Heart right ventricle (tissue), 16 donors: Measurements from ENCODE around the gene EVC2. TPM values are rescaled to one million over a fixed set of nuclear protein-coding genes. Genes with fewer than 3 reads are reported as not detected.

Source experiments
- ATAC-seq, 8 donors: fragments of 200-7000 bp; cut with Tn5 transposase; one replicate each; pipeline ENCODE4 v1.9.1; 2020; ENCODE audit warnings: mild to moderate bottlenecking in 8 of 8, moderate library complexity in 8 of 8, moderate number of reproducible peaks in 1 of 8
- DNase-seq, 2 donors: peaks; one replicate each; pipeline ENCODE4 v3.0.0-alpha.2; 2020
- H3K27ac ChIP-seq, 10 donors: fragments of 200-600 bp; sonication (generic) in 2 of 10; one replicate each; pipeline versions ENCODE4 v1.5.0 to v1.8.0; 2020 to 2022; ENCODE audit warnings: mild to moderate bottlenecking in 3 of 10
- H3K27me3 ChIP-seq, 7 donors: fragments of 200-600 bp; one replicate each; pipeline ENCODE4 v1.8.0; 2021 to 2022; ENCODE audit warnings: mild to moderate bottlenecking in 2 of 7
- H3K36me3 ChIP-seq, 9 donors: fragments of 200-600 bp; sonication (generic) in 1 of 9; one replicate each; pipeline versions ENCODE4 v1.5.0 to v1.8.0; 2020 to 2022; ENCODE audit warnings: mild to moderate bottlenecking in 2 of 9
- H3K4me1 ChIP-seq, 9 donors: fragments of 200-600 bp; sonication (generic) in 1 of 9; one replicate each; pipeline versions ENCODE4 v1.5.0 to v1.8.0; 2020 to 2022; ENCODE audit warnings: mild to moderate bottlenecking in 4 of 9
- H3K4me3 ChIP-seq, 10 donors: fragments of 200-600 bp; sonication (generic) in 2 of 10; one replicate each; pipeline versions ENCODE4 v1.5.0 to v1.8.0; 2020 to 2022; ENCODE audit warnings: mild to moderate bottlenecking in 7 of 10, moderate library complexity in 2 of 10
- H3K9me3 ChIP-seq, 11 donors: fragments of 200-600 bp in 10 of 11; sonication (generic) in 2 of 11; one replicate each; pipeline versions ENCODE4 v1.5.0 to v1.8.0; 2013 to 2022; ENCODE audit warnings: mild to moderate bottlenecking in 2 of 11, control low read depth in 1 of 11, moderate library complexity in 1 of 11
- CTCF ChIP-seq, 9 donors: fragments of 200-600 bp; sonication (generic) in 2 of 9; IDR thresholded peaks; one replicate each; pipeline versions ENCODE4 v1.5.0 to v1.8.0; 2021 to 2022; ENCODE audit warnings: antibody characterized with exemption in 9 of 9, mild to moderate bottlenecking in 5 of 9, moderate library complexity in 1 of 9
- WGBS, 2 donors: extraction: QIAGEN DNeasy Blood & Tissue Kit; methylation state at CpG; one replicate each; pipeline ENCODE4 v1.1.7; 2013; ENCODE audit warnings: inconsistent platforms in 1 of 2; 5-methylcytosine and 5-hydroxymethylcytosine counted together
- intact Hi-C, 10 donors: fragments of 100-400 bp; cut with DNase I; formaldehyde crosslinking; loops; one replicate each; pipeline versions ENCODE4 v1.11.1 to v1.14.2; 2022
- long read RNA-seq, 3 donors: library from polyadenylated mRNA; unstranded; transcript quantifications; one replicate each; pipeline ENCODE4 v2.0.0, GENCODE V29; 2020 to 2021
- polyA plus RNA-seq, 2 donors: library from polyadenylated mRNA; stranded (reverse); fragments of 200-250 nt; gene quantifications; one replicate each; pipeline ENCODE4 v1.2.3, GENCODE V29; 2013
- total RNA-seq, 10 donors: library from RNA; stranded (reverse); fragmentation: NEBNext Ultra II Directional in 3 of 10; extraction: Animal tissue kit (Norgen Biotek cat#: 25700) in 3 of 10; gene quantifications; one replicate each; pipeline versions ENCODE4 v1.2.1 to v1.2.4, GENCODE V29; 2021 to 2023
- donor health status: Arrhythmogenic right ventricular cardiomyopathy.
- donor health status: ischemic (EF 13 %, LVEDD 7.1; RV severe dilation, severe dysfunction).
- donor health status: healthy with polysubstance abuse.
- donor health status: DM: no; HTN: yes; CAD: no.
- donor health status: DM: no; HTN: no; CAD: no.
- donor health status: ischemic (EF 25% LVEDD 6.9; RV normal size, moderate dysfunction).
- donor health status: ischemic (EF 25% LVEDD 5.7; RV mildly dilated, moderate dysfunction).
- donor health status: healthy.
- donor health status: DM: yes; HTN: yes; CAD: no.
- donor health status: Ischemic cardiomyopathy.
- donor health status: ischemic (EF 35%, LVEDD 5.7; RV mildly dilated, moderate dysfunction).
- donor health status: nonischemic (EF 11% LVEDD 7.7; RV severe dilation, severe dysfunction).
- donor health status: DM: yes; HTN: yes; CAD: no.
- donor health status: PGD.
- donor health status: ischemic (EF 29% LVEDD 5.4; RV normal size, mild dysfunction).
- donor health status: nonischemic (EF 23%, LVEDD 6.1; RV moderate dilation, normal function).

EVC2 gene
- total RNA-seq, result 1 to 10 TPM in 2 of 10 donors, under 1 TPM in 8; 0.47 to 1.2 (median 0.90) TPM
- 1 to 10 TPM in 1 of 2 donors, under 1 TPM in 1; 0.87 to 1.5 TPM for polyA plus RNA-seq
- long read RNA-seq, donor 1, full-length matches to known transcripts, result 2 of 2 reads
- long read RNA-seq, donor 1, partial matches to known transcripts, result 0 of 2 reads
- long read RNA-seq, donor 1, other reads (novel, unspliced or antisense), result 0 of 2 reads
- long read RNA-seq, donor 2, full-length matches to known transcripts, result 2 of 5 reads
- long read RNA-seq, donor 2, partial matches to known transcripts, result 0 of 5 reads
- long read RNA-seq, donor 2, other reads (novel, unspliced or antisense), result 3 of 5 reads
- long read RNA-seq, donor 3, result 0 reads

- peak; percentile 72 to 78 for DNase-seq
- WGBS, 2 donors, result 5 to 8% methylated on average over 57 of the region's 57 CpGs
- TF ChIP-seq CTCF (IDR thresholded peaks at IDR 0.05), result no peak
- ATAC-seq, result peak; percentile 67 to 82 (median 76)
- H3K27ac ChIP-seq, result peak within 1 kb of the TSS; percentile 56 to 83 (median 74)
- peak within 1 kb of the TSS; percentile 37 to 77 (median 66) for H3K4me3 ChIP-seq
- no peaks in the 10 kb centered on the region for H3K9me3 ChIP-seq
- H3K4me1 ChIP-seq, result peaks cover 0 to 50% (median 23%) of the 10 kb centered on the region in 9 donors
- H3K36me3 ChIP-seq, result no peaks in the 10 kb centered on the region
- H3K27me3 ChIP-seq, result peaks cover 0 to 54% (median 25%) of the 10 kb centered on the region in 7 donors
- intact Hi-C loops, result no loop called here
Observed at GRCh38 chr4:5708449-5709206, at the start of gene EVC2. Gene EVC2, minus strand, starts transcription at chr4:5708559. Its CDS starts 46 bp downstream, at chr4:5708513.

GRCh38 chr4:5757954-5758353 lies 49.6 kb upstream of the EVC2 start:
- peaks cover 0 to 7% (median 0%) of the 10 kb centered on the region in 9 donors for H3K4me1 ChIP-seq
- ATAC-seq (no peak), DNase-seq (no peak)
- no peak overlapping the region for H3K27ac ChIP-seq
- intact Hi-C loops, result no loop called here
- peaks cover 0 to 9% (median 0%) of the 10 kb centered on the region in 11 donors for H3K9me3 ChIP-seq
- peaks cover 0 to 62% (median 13%) of the 10 kb centered on the region in 9 donors for H3K36me3 ChIP-seq
- WGBS, 2 donors, result 96% methylated on average over 10 of the region's 10 CpGs
- TF ChIP-seq CTCF (IDR thresholded peaks at IDR 0.05), result no peak
- no peak overlapping the region for H3K4me3 ChIP-seq
- H3K27me3 ChIP-seq, result no peaks in the 10 kb centered on the region

GRCh38 chr4:5757536-5757935 lies 49.2 kb upstream of the EVC2 start:
- H3K27ac ChIP-seq, result no peak overlapping the region
- H3K9me3 ChIP-seq, result peaks cover 0 to 9% (median 0%) of the 10 kb centered on the region in 11 donors
- no peak overlapping the region for H3K4me3 ChIP-seq
- ATAC-seq (no peak), DNase-seq (no peak)
- 95 to 98% methylated on average over 4 of the region's 4 CpGs for WGBS, 2 donors
- peaks cover 0 to 7% (median 0%) of the 10 kb centered on the region in 9 donors for H3K4me1 ChIP-seq
- intact Hi-C loops, result no loop called here
- no peak for TF ChIP-seq CTCF (IDR thresholded peaks at IDR 0.05)
- peaks cover 0 to 66% (median 13%) of the 10 kb centered on the region in 9 donors for H3K36me3 ChIP-seq
- no peaks in the 10 kb centered on the region for H3K27me3 ChIP-seq

- ATAC-seq (no peak), DNase-seq (no peak)
- 93 to 96% methylated on average over 7 of the region's 7 CpGs for WGBS, 2 donors
- no peaks in the 10 kb centered on the region for H3K27me3 ChIP-seq
- peaks cover 0 to 66% (median 13%) of the 10 kb centered on the region in 9 donors for H3K36me3 ChIP-seq
- H3K9me3 ChIP-seq, result peaks cover 0 to 9% (median 0%) of the 10 kb centered on the region in 11 donors
- H3K4me1 ChIP-seq, result peaks cover 0 to 7% (median 0%) of the 10 kb centered on the region in 9 donors
- no peak for TF ChIP-seq CTCF (IDR thresholded peaks at IDR 0.05)
- no peak overlapping the region for H3K4me3 ChIP-seq
- intact Hi-C loops, result no loop called here
- no peak overlapping the region for H3K27ac ChIP-seq
Observed at GRCh38 chr4:5757091-5757490, 48.7 kb upstream of the EVC2 start.
